Gastrocnemius medialis (tissue), 4 donors: ENCODE results near the gene BCL2L12. TPM values are rescaled to one million over a fixed set of nuclear protein-coding genes. Genes with fewer than 3 reads are reported as not detected.

Experiments used
- ATAC-seq, 2 donors: fragments of 150-250 bp; one replicate each; pipeline ENCODE4 v1.9.1; 2016
- DNase-seq, 2 donors: peaks; one replicate each; pipeline ENCODE4 v3.0.0-alpha.2; 2019
- H3K27ac ChIP-seq, 4 donors: fragments of 200-600 bp; sonication (generic); 1 replicate in 1 of 4; 2 replicates in 3 of 4; pipeline ENCODE4 v1.5.1; 2016 to 2018; ENCODE audit warnings: mild to moderate bottlenecking in 2 of 4, moderate library complexity in 1 of 4
- H3K27me3 ChIP-seq, 3 donors: fragments of 200-600 bp; sonication (generic) in 2 of 3; 1 replicate in 1 of 3; 2 replicates in 2 of 3; pipeline versions ENCODE4 v1.5.1 to v1.6.0; 2016 to 2019; ENCODE audit warnings: mild to moderate bottlenecking in 1 of 3, moderate library complexity in 1 of 3
- H3K36me3 ChIP-seq, 2 donors: fragments of 200-600 bp; sonication (generic) in 1 of 2; one replicate each; pipeline ENCODE4 v1.5.1; 2017 to 2018
- H3K4me1 ChIP-seq, 2 donors: fragments of 200-600 bp; sonication (generic) in 1 of 2; one replicate each; pipeline ENCODE4 v1.5.1; 2016 to 2017; ENCODE audit warnings: mild to moderate bottlenecking in 2 of 2
- H3K4me3 ChIP-seq, 4 donors: fragments of 200-600 bp; sonication (generic) in 3 of 4; 1 replicate in 1 of 4; 2 replicates in 3 of 4; pipeline ENCODE4 v1.5.1; 2016 to 2019; ENCODE audit warnings: mild to moderate bottlenecking in 2 of 4
- H3K9me3 ChIP-seq, 3 donors: fragments of 200-600 bp; sonication (generic) in 2 of 3; 1 replicate in 1 of 3; 2 replicates in 2 of 3; pipeline ENCODE4 v1.5.1; 2016 to 2019
- CTCF ChIP-seq, 5 experiments: fragments of 450-650 bp in 3 of 5; fragments of 200-600 bp in 2 of 5; sonication (generic) in 2 of 5; IDR thresholded peaks in 4 of 5; conservative IDR thresholded peaks in 1 of 5; 1 replicate in 4 of 5; 2 replicates in 1 of 5; pipeline ENCODE4 v1.5.1; 2016 to 2019; ENCODE audit warnings: antibody characterized with exemption in 5 of 5, mild to moderate bottlenecking in 3 of 5, moderate library complexity in 3 of 5
- POLR2A ChIP-seq, 2 donors: fragments of 450-650 bp; IDR thresholded peaks; one replicate each; pipeline ENCODE4 v1.6.1; 2017; ENCODE audit warnings: antibody characterized with exemption in 2 of 2, mild to moderate bottlenecking in 2 of 2, moderate library complexity in 2 of 2
- in situ Hi-C, 4 donors: fragments of 200-750 bp; cut with MboI; loops; one replicate each; pipeline versions ENCODE4 v1.15.0 to v1.8.0; 2017; ENCODE audit warnings: low sequenced_read_pairs in 4 of 4
- intact Hi-C: fragments of 100-400 bp; cut with DNase I; formaldehyde crosslinking; loops from one replicate; pipeline ENCODE4 v1.15.1; 2023; ENCODE audit warnings: low total_unique reads
- total RNA-seq, 4 donors: library from RNA; depleted of rRNA; stranded (reverse); fragments of >200 nt; gene quantifications; one replicate each; pipeline versions ENCODE4 v1.1.0 to v1.2.3, GENCODE V29; 2016

Gene BCL2L12
- total RNA-seq, 4 donors from 2014 or later = 10.7 to 12.9 (median 11.8) TPM

- TF ChIP-seq CTCF (IDR thresholded peaks at IDR 0.05 in 4 of 5, conservative IDR thresholded peaks at IDR 0.05 in 1 of 5) (peak in 1 of 5 experiments; percentile 11), POLR2A (IDR thresholded peaks at IDR 0.05) (peak; percentile 92 to 97)
- in situ Hi-C loops = no loop called here
- H3K9me3 ChIP-seq = no peaks in the 10 kb centered on the region
- DNase-seq (peak; percentile 99 to 100), ATAC-seq (peak; percentile 60 to 62)
- peak within 1 kb of the TSS; percentile 93 to 99 (median 97) for H3K27ac ChIP-seq
- H3K4me3 ChIP-seq = peak within 1 kb of the TSS; percentile 76 to 95 (median 84)
- intact Hi-C loops = loop anchor here (1.0 to 5.0 kb wide), 5 partner anchors 22 to 385 kb away; partner anchors contain the start of genes AKT1S1, NOSIP, PRRG2 and TBC1D17
- H3K36me3 ChIP-seq = peaks cover 0 to 16% of the 10 kb centered on the region in 2 donors
- no peaks in the 10 kb centered on the region for H3K27me3 ChIP-seq
- H3K4me1 ChIP-seq = peaks cover 31 to 37% of the 10 kb centered on the region in 2 donors
Observed at GRCh38 chr19:49641688-49642491, 23.8 kb upstream of the BCL2L12 start, which contains the start of gene SCAF1. SCAF1 (plus strand) TSS chr19:49642209; CDS start chr19:49645027, 2,818 bp downstream.

DNA sequence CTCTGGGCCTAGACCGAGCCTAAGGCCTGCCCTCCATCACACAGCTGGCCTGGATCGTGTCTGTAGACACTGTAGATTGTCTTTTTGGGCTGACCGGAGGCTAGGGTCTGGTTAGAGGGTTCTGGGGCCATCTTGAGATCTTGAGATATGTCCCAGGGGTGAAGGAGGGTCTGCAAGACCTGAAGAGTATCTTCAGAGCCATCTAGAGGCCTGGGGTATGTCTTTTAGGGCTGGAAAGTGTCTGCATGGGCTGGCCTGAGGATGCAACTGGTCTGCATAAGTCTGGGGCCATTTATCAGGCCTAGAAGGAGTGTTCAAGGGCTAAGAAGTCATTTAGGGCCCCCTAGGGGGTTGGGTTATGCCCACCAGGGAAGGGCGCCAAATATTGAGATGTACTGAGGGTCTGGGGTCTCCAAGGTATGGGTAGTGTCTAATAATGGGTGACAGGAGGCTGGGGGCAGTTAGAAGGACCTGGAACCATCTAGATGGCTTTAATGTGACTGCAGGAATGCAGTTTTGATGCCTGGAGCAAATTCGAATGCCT is 23.2 kb upstream of the BCL2L12 start:
- Histone ChIP-seq H3K36me3 (peaks cover 0 to 22% of the 10 kb centered on the region in 2 donors), H3K4me3 (peak overlapping the region; percentile 76 to 95 (median 84)), H3K4me1 (peaks cover 31 to 34% of the 10 kb centered on the region in 2 donors), H3K27ac (peak overlapping the region; percentile 90 to 99 (median 94)), H3K27me3 (no peaks in the 10 kb centered on the region), H3K9me3 (no peaks in the 10 kb centered on the region)
- no peak for ATAC-seq
- in situ Hi-C loops (no loop called here), intact Hi-C loops (loop anchor here (1.0 to 5.0 kb wide), 3 partner anchors 22 to 385 kb away; partner anchors contain the start of genes VRK3 and ZNF473)
- no peak for DNase-seq
- no peak for TF ChIP-seq POLR2A (IDR thresholded peaks at IDR 0.05)
- no peak for TF ChIP-seq CTCF (IDR thresholded peaks at IDR 0.05 in 4 of 5, conservative IDR thresholded peaks at IDR 0.05 in 1 of 5)

- intact Hi-C loops = loop anchor here (5.0 kb wide), 2 partner anchors 164 to 384 kb away; partner anchors contain the start of genes VRK3 and ZNF473
- ATAC-seq (no peak), DNase-seq (no peak)
- Histone ChIP-seq H3K4me3 (peak overlapping the region in 3 of 4 donors; percentile 76 to 95 (median 92)), H3K36me3 (peaks cover 0 to 30% of the 10 kb centered on the region in 2 donors), H3K9me3 (no peaks in the 10 kb centered on the region), H3K4me1 (peaks cover 28 to 30% of the 10 kb centered on the region in 2 donors), H3K27me3 (no peaks in the 10 kb centered on the region), H3K27ac (peak overlapping the region in 3 of 4 donors; percentile 90 to 99 (median 98))
- in situ Hi-C loops = no loop called here
- TF ChIP-seq POLR2A (IDR thresholded peaks at IDR 0.05) (no peak), CTCF (IDR thresholded peaks at IDR 0.05 in 4 of 5, conservative IDR thresholded peaks at IDR 0.05 in 1 of 5) (no peak)
Observed at GRCh38 chr19:49643466-49643865, 22.3 kb upstream of the BCL2L12 start.

DNA sequence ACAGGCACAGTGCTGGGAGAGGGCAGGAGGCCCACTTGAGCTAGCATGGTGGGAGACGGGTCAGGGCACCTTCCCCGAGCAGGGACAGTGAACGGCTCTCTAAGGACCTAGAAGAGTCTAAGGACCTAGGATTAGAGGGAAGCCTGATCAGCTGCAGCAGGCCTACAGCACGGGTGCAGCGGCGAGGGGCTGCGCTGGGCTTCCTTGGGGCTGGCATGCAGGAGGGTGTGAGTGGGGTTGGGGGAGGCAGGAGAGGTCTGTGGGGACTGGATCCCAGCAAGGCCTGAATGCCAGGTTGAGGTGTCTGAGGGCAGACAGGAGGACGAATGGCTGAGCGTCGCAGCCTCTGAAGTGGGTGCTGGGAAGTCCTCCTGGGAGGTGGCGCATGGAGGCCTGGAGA is 20.1 kb upstream of the BCL2L12 start:
- in situ Hi-C loops (no loop called here), intact Hi-C loops (no loop called here)
- TF ChIP-seq POLR2A (IDR thresholded peaks at IDR 0.05) (no peak), CTCF (IDR thresholded peaks at IDR 0.05 in 4 of 5, conservative IDR thresholded peaks at IDR 0.05 in 1 of 5) (no peak)
- no peaks in the 10 kb centered on the region for H3K9me3 ChIP-seq
- no peak overlapping the region for H3K27ac ChIP-seq
- H3K27me3 ChIP-seq = no peaks in the 10 kb centered on the region
- H3K4me3 ChIP-seq = no peak overlapping the region
- DNase-seq (no peak), ATAC-seq (no peak)
- H3K4me1 ChIP-seq = peaks cover 23% of the 10 kb centered on the region in 2 donors
- H3K36me3 ChIP-seq = peaks cover 0 to 47% of the 10 kb centered on the region in 2 donors
